MM.1S (cell line): ENCODE data around the gene ATP11B.
"Not testable (repeated sequence)": the region's sequence is repeated elsewhere in the genome, so short reads cannot be mapped to it uniquely, and the experiment has no call there.

ENCODE experiments used
- DNase-seq: peaks from one replicate; pipeline ENCODE4 v3.0.0-alpha.2; 2015
- H2AFZ ChIP-seq: fragments of 300-600 bp; sonication (generic); 2 replicates; pipeline ENCODE4 v1.6.0; 2016; ENCODE audit warnings: antibody characterized with exemption, low read length
- H3F3A ChIP-seq: fragments of 300-600 bp; sonication (generic); 2 replicates; pipeline ENCODE4 v1.6.1; 2016; ENCODE audit warnings: mild to moderate bottlenecking, antibody characterized with exemption, low read length, moderate library complexity, mixed read lengths; ENCODE audit not compliant: insufficient read depth
- H3K27ac ChIP-seq: fragments of 300-600 bp; sonication (generic); 2 replicates; pipeline ENCODE4 v1.5.1; 2016; ENCODE audit warnings: mild to moderate bottlenecking, low read length
- H3K27me3 ChIP-seq: fragments of 300-600 bp; sonication (generic); replicated peaks from 2 replicates; pipeline ENCODE4 v1.6.0; 2016; ENCODE audit warnings: low read length; ENCODE audit not compliant: insufficient read depth
- H3K36me3 ChIP-seq: fragments of 300-600 bp; sonication (generic); replicated peaks from 2 replicates; pipeline ENCODE4 v1.6.1; 2016; ENCODE audit warnings: mild to moderate bottlenecking, low read length, mixed read lengths; ENCODE audit not compliant: insufficient read depth
- H3K4me1 ChIP-seq: fragments of 300-600 bp; sonication (generic); 2 replicates; pipeline ENCODE4 v1.6.1; 2016; ENCODE audit warnings: low read length, mixed read lengths
- H3K4me2 ChIP-seq: fragments of 300-600 bp; sonication (generic); 2 replicates; pipeline ENCODE4 v1.6.0; 2016; ENCODE audit warnings: low read depth, low read length
- H3K4me3 ChIP-seq: fragments of 300-600 bp; sonication (generic); 2 replicates; pipeline ENCODE4 v1.5.1; 2016; ENCODE audit warnings: low read length, mixed read lengths
- H3K79me2 ChIP-seq: fragments of 300-600 bp; sonication (generic); 2 replicates; pipeline ENCODE4 v1.6.1; 2016; ENCODE audit warnings: mixed run types, low read length, mixed read lengths
- H3K9ac ChIP-seq: fragments of 300-600 bp; sonication (generic); 2 replicates; pipeline ENCODE4 v1.6.1; 2016; ENCODE audit warnings: low read length, mixed read lengths
- H3K9me2 ChIP-seq: fragments of 300-600 bp; sonication (generic); replicated peaks from 2 replicates; pipeline ENCODE4 v1.6.1; 2016; ENCODE audit warnings: mild to moderate bottlenecking, low read length, mixed read lengths; ENCODE audit not compliant: insufficient read depth
- H3K9me3 ChIP-seq: fragments of 300-600 bp; sonication (generic); replicated peaks from 2 replicates; pipeline ENCODE4 v1.6.1; 2016; ENCODE audit warnings: mild to moderate bottlenecking, low read length, mixed read lengths; ENCODE audit not compliant: insufficient read depth
- H4K20me1 ChIP-seq: fragments of 300-600 bp; sonication (generic); 2 replicates; pipeline ENCODE4 v1.6.1; 2016; ENCODE audit warnings: mild to moderate bottlenecking, low read length, moderate library complexity, mixed read lengths; ENCODE audit not compliant: insufficient read depth
- CTCF ChIP-seq: fragments of 300-600 bp; sonication (generic); IDR thresholded peaks from 2 replicates; pipeline ENCODE4 v1.5.1; 2016; ENCODE audit warnings: antibody characterized with exemption, low read length, mixed read lengths
- EZH2 ChIP-seq: fragments of 300-600 bp; sonication (generic); optimal IDR thresholded peaks from 2 replicates; pipeline ENCODE3; 2017; ENCODE audit warnings: low read depth, mild to moderate bottlenecking, antibody characterized with exemption, low read length, mixed read lengths
- EZH2phosphoT487 ChIP-seq: fragments of 300-600 bp; sonication (generic); IDR thresholded peaks from 2 replicates; pipeline ENCODE4 v1.6.1; 2018; ENCODE audit warnings: antibody characterized with exemption, low read length

ATP11B gene

GRCh38 chr3:182862159-182862860, 69.0 kb downstream of the ATP11B start:
- Histone ChIP-seq H3F3A (no peaks in the 10 kb centered on the region), H3K4me1 (peaks cover 6% of the 10 kb centered on the region; the same call in 1 of the 2 replicates), H3K4me2 (no peak overlapping the region), H3K9me3 (no peaks in the 10 kb centered on the region), H3K4me3 (no peak overlapping the region), H3K9me2 (no peaks in the 10 kb centered on the region), H2AFZ (no peak overlapping the region), H3K27ac (no peak overlapping the region), H3K79me2 (no peaks in the 10 kb centered on the region; the same call in 1 of the 2 replicates), H3K9ac (no peak overlapping the region), H4K20me1 (no peaks in the 10 kb centered on the region), H3K27me3 (no peaks in the 10 kb centered on the region), H3K36me3 (peaks cover 16% of the 10 kb centered on the region)
- TF ChIP-seq EZH2 (no peak), CTCF (no peak), EZH2phosphoT487 (no peak)
- no peak for DNase-seq

GRCh38 chr3:182869059-182869458, 75.8 kb downstream of the ATP11B start:
- no peaks in the 10 kb centered on the region for H3K9me3 ChIP-seq
- H4K20me1 ChIP-seq: no peaks in the 10 kb centered on the region
- H3K27me3 ChIP-seq: no peaks in the 10 kb centered on the region
- peaks cover 6% of the 10 kb centered on the region; the same call in 1 of the 2 replicates for H3K4me1 ChIP-seq
- peaks cover 18% of the 10 kb centered on the region; the same call in 1 of the 2 replicates for H3K36me3 ChIP-seq
- H3F3A ChIP-seq: no peaks in the 10 kb centered on the region
- no peak overlapping the region for H3K27ac ChIP-seq
- H3K79me2 ChIP-seq: no peaks in the 10 kb centered on the region; the same call in 1 of the 2 replicates
- no peak overlapping the region for H3K4me3 ChIP-seq
- H3K9ac ChIP-seq: no peak overlapping the region
- H3K9me2 ChIP-seq: no peaks in the 10 kb centered on the region
- H2AFZ ChIP-seq: no peak overlapping the region
- no peak for TF ChIP-seq EZH2phosphoT487
- no peak for TF ChIP-seq CTCF
- TF ChIP-seq EZH2: no peak
- no peak overlapping the region for H3K4me2 ChIP-seq
- DNase-seq: no peak

- not testable (repeated sequence) for H3K9ac ChIP-seq, H3K9me3 ChIP-seq, H3K27ac ChIP-seq, H3F3A ChIP-seq, H3K4me3 ChIP-seq, DNase-seq, H3K79me2 ChIP-seq, H4K20me1 ChIP-seq, H3K9me2 ChIP-seq, H3K27me3 ChIP-seq, H3K4me2 ChIP-seq, H2AFZ ChIP-seq, H3K4me1 ChIP-seq
- peaks cover 19% of the 10 kb centered on the region; the same call in 1 of the 2 replicates for H3K36me3 ChIP-seq
Observed at GRCh38 chr3:182870917-182871316, 77.6 kb downstream of the ATP11B start.

GRCh38 chr3:182879031-182879611, 85.8 kb downstream of the ATP11B start:
- H3K4me1 ChIP-seq: no peaks in the 10 kb centered on the region
- H3K9me2 ChIP-seq: no peaks in the 10 kb centered on the region
- no peaks in the 10 kb centered on the region for H3K27me3 ChIP-seq
- no peaks in the 10 kb centered on the region for H3F3A ChIP-seq
- TF ChIP-seq EZH2 (no peak), CTCF (no peak), EZH2phosphoT487 (no peak)
- peaks cover 20% of the 10 kb centered on the region; the same call in 1 of the 2 replicates for H3K36me3 ChIP-seq
- H3K27ac ChIP-seq: no peak overlapping the region
- H3K9ac ChIP-seq: no peak overlapping the region
- H3K9me3 ChIP-seq: no peaks in the 10 kb centered on the region
- no peak overlapping the region for H3K4me3 ChIP-seq
- no peak for DNase-seq
- no peak overlapping the region for H3K4me2 ChIP-seq
- H3K79me2 ChIP-seq: no peaks in the 10 kb centered on the region
- no peak overlapping the region for H2AFZ ChIP-seq
- no peaks in the 10 kb centered on the region for H4K20me1 ChIP-seq
